GM12878 (cell line): ENCODE data around the gene TRAPPC2. TPM values are rescaled to one million over a fixed set of nuclear protein-coding genes. Genes with fewer than 3 reads are reported as not detected.
A peak's percentile ranks its signal among the peaks of the same experiment; 100 is the strongest.

Experiments used
- ATAC-seq: fragments of 200-7000 bp; cut with Tn5 transposase; 3 replicates; pipeline ENCODE4 v1.9.1; 2020; ENCODE audit warnings: mild to moderate bottlenecking, moderate library complexity
- BruUV-seq: library from RNA; stranded (reverse); fragments of 400-500 nt; replicated peaks from 2 replicates; lab custom pipeline; 2021; lab: Mats Ljungman, UMichigan
- CTCF ChIA-PET: fragments of 300-600 bp; sonication (Branson Sonifier 250); formaldehyde crosslinking; extraction: SDS; loops from one replicate; lab custom pipeline; 2021; ENCODE audit warnings: inconsistent platforms; lab: Yijun Ruan, JAX
- POLR2A ChIA-PET: fragments of 350-600 bp; formaldehyde crosslinking; extraction: SDS; loops from one replicate; lab custom pipeline; 2021; ENCODE audit warnings: inconsistent platforms; lab: Charles Lee
- RAD21 ChIA-PET: fragments of 300-600 bp; sonication (Branson Sonifier 250); formaldehyde crosslinking; loops from one replicate; lab custom pipeline; 2023; ENCODE audit warnings: antibody characterized with exemption; ENCODE audit not compliant: unreplicated experiment; lab: Charles Lee
- SMC1A ChIA-PET: fragments of 300-600 bp; sonication (Branson Sonifier 250); formaldehyde crosslinking; loops from one replicate; lab custom pipeline; 2023; ENCODE audit not compliant: unreplicated experiment, uncharacterized antibody; lab: Charles Lee
- DNase-seq: peaks from one replicate; pipeline ENCODE4 v3.0.0-alpha.2; 2011; ENCODE audit warnings: low read depth, low spot score
- FAIRE-seq: peaks from 3 replicates; lab custom pipeline; 2011; peaks lifted over from hg19 to GRCh38; lab: Jason Lieb, UNC
- H2AFZ ChIP-seq: 2 replicates; pipeline ENCODE4 v1.6.0; 2011; ENCODE audit warnings: low read depth, low read length, control low read depth; ENCODE audit not compliant: control insufficient read depth
- H3K27ac ChIP-seq: 2 replicates; pipeline ENCODE4 v1.5.1; 2011; ENCODE audit warnings: control low read depth; ENCODE audit not compliant: control insufficient read depth, insufficient read depth
- H3K27me3 ChIP-seq, 2 experiments: replicated peaks in 1 of 2; 2 replicates each; pipeline versions ENCODE4 v1.6.0 to v1.6.1; 2011; ENCODE audit warnings: low read length in 1 of 2; ENCODE audit not compliant: control insufficient read depth in 2 of 2, insufficient read depth in 2 of 2
- H3K36me3 ChIP-seq, 2 experiments: 2 replicates each; pipeline ENCODE4 v1.5.1; 2011; ENCODE audit warnings: low read length in 1 of 2; ENCODE audit not compliant: control insufficient read depth in 2 of 2, insufficient read depth in 2 of 2
- H3K4me1 ChIP-seq: 2 replicates; pipeline ENCODE4 v1.6.1; 2011; ENCODE audit warnings: mild to moderate bottlenecking, low read length, moderate library complexity, mixed read lengths; ENCODE audit not compliant: control insufficient read depth, insufficient read depth
- H3K4me2 ChIP-seq: 2 replicates; pipeline ENCODE4 v1.6.0; 2011; ENCODE audit warnings: control low read depth; ENCODE audit not compliant: control insufficient read depth, insufficient read depth
- H3K4me3 ChIP-seq: fragments of 200-600 bp; sonication (generic); 2 replicates; pipeline ENCODE4 v1.5.1; 2016
- H3K79me2 ChIP-seq: 2 replicates; pipeline ENCODE4 v1.6.0; 2011; ENCODE audit warnings: low read length; ENCODE audit not compliant: control insufficient read depth, insufficient read depth
- H3K9ac ChIP-seq: 2 replicates; pipeline ENCODE4 v1.8.0; 2011; ENCODE audit warnings: low read length, control low read depth, mixed read lengths; ENCODE audit not compliant: control insufficient read depth, insufficient read depth
- H3K9me3 ChIP-seq: replicated peaks from 3 replicates; pipeline ENCODE4 v1.5.1; 2011; ENCODE audit warnings: mild to moderate bottlenecking, low read length; ENCODE audit not compliant: control insufficient read depth, insufficient read depth
- H4K20me1 ChIP-seq: 2 replicates; pipeline ENCODE4 v1.6.0; 2011; ENCODE audit not compliant: control insufficient read depth, insufficient read depth
- CREM ChIP-seq: IDR thresholded peaks from 2 replicates; pipeline ENCODE4 v1.6.1; 2014; ENCODE audit warnings: antibody characterized with exemption, low read depth
- GATAD2B ChIP-seq: fragments of 450-650 bp; conservative IDR thresholded peaks from 2 replicates; pipeline ENCODE4 v1.6.1; 2017; ENCODE audit warnings: low read depth, mild to moderate bottlenecking, moderate library complexity
- IKZF2 ChIP-seq, 2 experiments: fragments of 450-650 bp; IDR thresholded peaks; 2 replicates each; pipeline ENCODE4 v1.6.1; 2017; ENCODE audit warnings: mild to moderate bottlenecking in 2 of 2, moderate library complexity in 2 of 2
- JUND ChIP-seq: IDR thresholded peaks from 2 replicates; pipeline ENCODE4 v1.6.1; 2012; ENCODE audit warnings: low read depth, mild to moderate bottlenecking, low read length, improper control_type of control experiment, moderate library complexity
- MYB ChIP-seq: fragments of 150-350 bp; IDR thresholded peaks from 2 replicates; pipeline ENCODE4 v1.6.1; 2014; ENCODE audit warnings: mild to moderate bottlenecking, low read depth, low read length, borderline replicate concordance
- PML ChIP-seq: IDR thresholded peaks from 2 replicates; pipeline ENCODE4 v1.6.1; 2012; ENCODE audit warnings: low read length, inconsistent platforms
- POLR2AphosphoS2 ChIP-seq: IDR thresholded peaks from 2 replicates; pipeline ENCODE4 v1.6.1; 2011; ENCODE audit warnings: low read depth, mild to moderate bottlenecking, low read length, improper control_type of control experiment, moderate library complexity
- RBBP5 ChIP-seq: fragments of 200-600 bp; sonication (generic); conservative IDR thresholded peaks from 2 replicates; pipeline ENCODE4 v1.6.1; 2016
- SMAD1 ChIP-seq: fragments of 450-650 bp; IDR thresholded peaks from 2 replicates; pipeline ENCODE4 v1.6.1; 2018; ENCODE audit warnings: mild to moderate bottlenecking, low read depth; ENCODE audit not compliant: partially characterized antibody
- SP1 ChIP-seq: IDR thresholded peaks from one replicate; pipeline ENCODE4 v1.6.1; 2011; ENCODE audit warnings: low read depth, low read length
- SREBF2 ChIP-seq: IDR thresholded peaks from 2 replicates; pipeline ENCODE4 v1.6.1; 2012; ENCODE audit warnings: mild to moderate bottlenecking, low read length
- STAT1 ChIP-seq: fragments of 450-650 bp; conservative IDR thresholded peaks from 2 replicates; pipeline ENCODE4 v1.6.1; 2014; ENCODE audit warnings: antibody characterized with exemption, mild to moderate bottlenecking
- SUPT20H ChIP-seq: IDR thresholded peaks from 2 replicates; pipeline ENCODE4 v1.6.1; 2011; ENCODE audit warnings: low read depth, mild to moderate bottlenecking, low read length, moderate library complexity, borderline replicate concordance; ENCODE audit not compliant: control insufficient read depth
- YBX1 ChIP-seq: fragments of 450-650 bp; IDR thresholded peaks from 2 replicates; pipeline ENCODE4 v1.6.1; 2016; ENCODE audit warnings: antibody characterized with exemption
- YY1 ChIP-seq: IDR thresholded peaks from 2 replicates; pipeline ENCODE4 v1.6.1; 2011; ENCODE audit warnings: low read depth, mild to moderate bottlenecking, low read length
- ZNF384 ChIP-seq: IDR thresholded peaks from 2 replicates; pipeline ENCODE4 v1.6.1; 2012; ENCODE audit warnings: low read depth, mild to moderate bottlenecking, low read length, improper control_type of control experiment, borderline replicate concordance
- WGBS: methylation state at CpG from one replicate; pipeline ENCODE4 v1.1.6; 2016; ENCODE audit warnings: low lambda C conversion rate; ENCODE audit not compliant: insufficient replicate concordance, insufficient coverage; ENCODE audit errors: missing lambda C conversion rate; 5-methylcytosine and 5-hydroxymethylcytosine counted together
- in situ Hi-C: fragments of 300-500 bp; cut with MboI; formaldehyde crosslinking; loops from 9 replicates; pipeline ENCODE4 v1.14.3; 2018; ENCODE audit warnings: mixed read lengths
- intact Hi-C: fragments of 100-400 bp; cut with micrococcal nuclease; formaldehyde crosslinking; loops from one replicate; pipeline ENCODE4 v1.14.2; 2022; ENCODE audit not compliant: unreplicated experiment
- polyA plus RNA-seq, 11 experiments: library from polyadenylated mRNA; depleted of rRNA in 4 of 11; unstranded in 6 of 11; stranded (reverse) in 5 of 11; fragments of >200 nt; fragmentation: Nextera tagmentation in 4 of 11; fragmentation: Illumina TruSeq in 1 of 11; extraction: Ambion mirVana in 4 of 11; extraction: Trizol in 1 of 11; gene quantifications; 1 replicate in 1 of 11; 2 replicates in 10 of 11; pipeline versions ENCODE4 v1.2.1 to v1.2.3, GENCODE V29; 2011 to 2016; ENCODE audit warnings: inconsistent platforms in 2 of 11, missing spikeins in 2 of 11, low read depth in 1 of 11
- total RNA-seq, 4 experiments: library from RNA; depleted of rRNA in 3 of 4; stranded (reverse); fragments of >200 nt in 3 of 4; fragmentation: Illumina TruSeq in 1 of 4; extraction: Trizol in 1 of 4; gene quantifications; 2 replicates each; pipeline versions ENCODE4 v1.2.1 to v1.2.3, GENCODE V29; 2013 to 2021
- TF ChIP-seq, protein P1 (sequence below): fragments of 450-650 bp; IDR thresholded peaks from 2 replicates; pipeline ENCODE4 v1.6.1; 2017; ENCODE audit warnings: borderline replicate concordance
- TF ChIP-seq, protein P2 (sequence below): fragments of 450-650 bp; formaldehyde crosslinking; IDR thresholded peaks from 2 replicates; pipeline ENCODE4 v1.5.0; 2022; ENCODE audit warnings: mild to moderate bottlenecking, missing genetic modification characterization
- TF ChIP-seq, protein P3 (sequence below): fragments of 450-650 bp; IDR thresholded peaks from 2 replicates; pipeline ENCODE4 v1.6.1; 2017; ENCODE audit warnings: antibody characterized with exemption, mild to moderate bottlenecking, moderate library complexity

TRAPPC2 gene
- total and polyA plus RNA-seq, 10 of the 15 experiments (the other 5 are each of a cell fraction or from before 2014, with no cell fraction given) = 12.4 to 28.4 (median 21.3) TPM

DNA sequence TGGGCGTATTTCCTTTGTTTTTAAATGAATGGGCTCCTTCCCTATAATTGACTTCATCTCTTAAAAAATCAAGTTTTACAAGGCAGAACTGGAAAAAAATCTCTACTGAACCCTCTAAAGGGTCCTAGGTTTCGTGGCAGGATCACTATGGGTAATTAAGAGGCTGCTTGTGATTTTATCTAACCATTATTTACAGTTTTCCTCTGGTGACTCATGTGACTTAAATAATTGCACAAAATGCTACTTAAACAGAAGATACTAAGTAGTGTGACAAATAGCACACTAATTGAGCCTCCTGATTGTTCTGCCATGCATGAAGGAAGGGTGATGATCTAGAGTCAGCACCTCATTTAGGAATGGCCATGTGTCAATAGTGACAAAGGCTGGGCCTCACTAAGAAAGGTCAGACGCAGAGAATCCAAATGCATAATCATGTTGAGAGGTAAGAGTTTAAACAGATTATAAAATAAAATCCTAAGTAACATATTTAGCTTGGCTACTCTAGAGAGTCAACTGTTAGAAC, 35.7 kb upstream of the TRAPPC2 start:
- Histone ChIP-seq H3K4me2 (no peak overlapping the region), H3K27me3 (no peaks in the 10 kb centered on the region), H3K4me3 (no peak overlapping the region), H3K27ac (no peak overlapping the region), H2AFZ (no peak overlapping the region), H3K36me3 (peaks cover 8 to 9% of the 10 kb centered on the region in 2 experiments), H3K9ac (no peak overlapping the region), H3K79me2 (no peaks in the 10 kb centered on the region), H4K20me1 (no peaks in the 10 kb centered on the region), H3K4me1 (no peaks in the 10 kb centered on the region), H3K9me3 (no peaks in the 10 kb centered on the region)
- SMC1A ChIA-PET = interaction anchor here (1.0 to 1.4 kb wide), 5 partner anchors 8 to 259 kb away, joined by 3 to 5 read pairs (median 3); no protein-coding TSS in a partner anchor
- POLR2A ChIA-PET = interaction anchor here (0.8 kb wide), 1 partner anchor 12 kb away, joined by 3 read pairs; no protein-coding TSS in a partner anchor
- ATAC-seq = no peak
- CTCF ChIA-PET = interaction anchor here (1.4 kb wide), 1 partner anchor 20 kb away, joined by 3 read pairs; no protein-coding TSS in a partner anchor
- intact Hi-C loops = no loop called here
- 85% methylated on average over 3 of the region's 3 CpGs for WGBS
- no peak for DNase-seq
- no TSS peak for BruUV-seq
- peak; percentile 13 for FAIRE-seq
- in situ Hi-C loops = no loop called here
- RAD21 ChIA-PET = no interaction called here
- no peak for TF ChIP-seq MYB
- no peak for TF ChIP-seq ZNF384
- no peak for TF ChIP-seq PML
- no peak for TF ChIP-seq POLR2AphosphoS2
- TF ChIP-seq SMAD1 = no peak
- no peak for TF ChIP-seq JUND
- no peak for TF ChIP-seq SUPT20H
- no peak for TF ChIP-seq SREBF2
- no peak for TF ChIP-seq STAT1
- TF ChIP-seq, protein P1, sequence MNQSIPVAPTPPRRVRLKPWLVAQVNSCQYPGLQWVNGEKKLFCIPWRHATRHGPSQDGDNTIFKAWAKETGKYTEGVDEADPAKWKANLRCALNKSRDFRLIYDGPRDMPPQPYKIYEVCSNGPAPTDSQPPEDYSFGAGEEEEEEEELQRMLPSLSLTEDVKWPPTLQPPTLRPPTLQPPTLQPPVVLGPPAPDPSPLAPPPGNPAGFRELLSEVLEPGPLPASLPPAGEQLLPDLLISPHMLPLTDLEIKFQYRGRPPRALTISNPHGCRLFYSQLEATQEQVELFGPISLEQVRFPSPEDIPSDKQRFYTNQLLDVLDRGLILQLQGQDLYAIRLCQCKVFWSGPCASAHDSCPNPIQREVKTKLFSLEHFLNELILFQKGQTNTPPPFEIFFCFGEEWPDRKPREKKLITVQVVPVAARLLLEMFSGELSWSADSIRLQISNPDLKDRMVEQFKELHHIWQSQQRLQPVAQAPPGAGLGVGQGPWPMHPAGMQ = no peak
- TF ChIP-seq RBBP5 = no peak
- no peak for TF ChIP-seq YY1
- TF ChIP-seq YBX1 = no peak
- no peak for TF ChIP-seq CREM
- TF ChIP-seq, protein P2, sequence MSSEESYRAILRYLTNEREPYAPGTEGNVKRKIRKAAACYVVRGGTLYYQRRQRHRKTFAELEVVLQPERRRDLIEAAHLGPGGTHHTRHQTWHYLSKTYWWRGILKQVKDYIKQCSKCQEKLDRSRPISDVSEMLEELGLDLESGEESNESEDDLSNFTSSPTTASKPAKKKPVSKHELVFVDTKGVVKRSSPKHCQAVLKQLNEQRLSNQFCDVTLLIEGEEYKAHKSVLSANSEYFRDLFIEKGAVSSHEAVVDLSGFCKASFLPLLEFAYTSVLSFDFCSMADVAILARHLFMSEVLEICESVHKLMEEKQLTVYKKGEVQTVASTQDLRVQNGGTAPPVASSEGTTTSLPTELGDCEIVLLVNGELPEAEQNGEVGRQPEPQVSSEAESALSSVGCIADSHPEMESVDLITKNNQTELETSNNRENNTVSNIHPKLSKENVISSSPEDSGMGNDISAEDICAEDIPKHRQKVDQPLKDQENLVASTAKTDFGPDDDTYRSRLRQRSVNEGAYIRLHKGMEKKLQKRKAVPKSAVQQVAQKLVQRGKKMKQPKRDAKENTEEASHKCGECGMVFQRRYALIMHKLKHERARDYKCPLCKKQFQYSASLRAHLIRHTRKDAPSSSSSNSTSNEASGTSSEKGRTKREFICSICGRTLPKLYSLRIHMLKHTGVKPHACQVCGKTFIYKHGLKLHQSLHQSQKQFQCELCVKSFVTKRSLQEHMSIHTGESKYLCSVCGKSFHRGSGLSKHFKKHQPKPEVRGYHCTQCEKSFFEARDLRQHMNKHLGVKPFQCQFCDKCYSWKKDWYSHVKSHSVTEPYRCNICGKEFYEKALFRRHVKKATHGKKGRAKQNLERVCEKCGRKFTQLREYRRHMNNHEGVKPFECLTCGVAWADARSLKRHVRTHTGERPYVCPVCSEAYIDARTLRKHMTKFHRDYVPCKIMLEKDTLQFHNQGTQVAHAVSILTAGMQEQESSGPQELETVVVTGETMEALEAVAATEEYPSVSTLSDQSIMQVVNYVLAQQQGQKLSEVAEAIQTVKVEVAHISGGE = no peak
- no peak for TF ChIP-seq GATAD2B
- TF ChIP-seq SP1 = no peak
- TF ChIP-seq IKZF2 (IDR thresholded peaks at IDR 0.05) = no peak
- TF ChIP-seq, protein P3, sequence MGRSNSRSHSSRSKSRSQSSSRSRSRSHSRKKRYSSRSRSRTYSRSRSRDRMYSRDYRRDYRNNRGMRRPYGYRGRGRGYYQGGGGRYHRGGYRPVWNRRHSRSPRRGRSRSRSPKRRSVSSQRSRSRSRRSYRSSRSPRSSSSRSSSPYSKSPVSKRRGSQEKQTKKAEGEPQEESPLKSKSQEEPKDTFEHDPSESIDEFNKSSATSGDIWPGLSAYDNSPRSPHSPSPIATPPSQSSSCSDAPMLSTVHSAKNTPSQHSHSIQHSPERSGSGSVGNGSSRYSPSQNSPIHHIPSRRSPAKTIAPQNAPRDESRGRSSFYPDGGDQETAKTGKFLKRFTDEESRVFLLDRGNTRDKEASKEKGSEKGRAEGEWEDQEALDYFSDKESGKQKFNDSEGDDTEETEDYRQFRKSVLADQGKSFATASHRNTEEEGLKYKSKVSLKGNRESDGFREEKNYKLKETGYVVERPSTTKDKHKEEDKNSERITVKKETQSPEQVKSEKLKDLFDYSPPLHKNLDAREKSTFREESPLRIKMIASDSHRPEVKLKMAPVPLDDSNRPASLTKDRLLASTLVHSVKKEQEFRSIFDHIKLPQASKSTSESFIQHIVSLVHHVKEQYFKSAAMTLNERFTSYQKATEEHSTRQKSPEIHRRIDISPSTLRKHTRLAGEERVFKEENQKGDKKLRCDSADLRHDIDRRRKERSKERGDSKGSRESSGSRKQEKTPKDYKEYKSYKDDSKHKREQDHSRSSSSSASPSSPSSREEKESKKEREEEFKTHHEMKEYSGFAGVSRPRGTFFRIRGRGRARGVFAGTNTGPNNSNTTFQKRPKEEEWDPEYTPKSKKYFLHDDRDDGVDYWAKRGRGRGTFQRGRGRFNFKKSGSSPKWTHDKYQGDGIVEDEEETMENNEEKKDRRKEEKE = no peak
